SU-DHL-6 (cell line): ENCODE data around the gene DNAJB4.

Experiments
- CTCF ChIP-seq: fragments of 200-600 bp; sonication (generic); IDR thresholded peaks from one replicate; pipeline ENCODE4 v1.5.1; 2017; ENCODE audit warnings: antibody characterized with exemption, mild to moderate bottlenecking, low read length, moderate library complexity; ENCODE audit not compliant: insufficient read depth, poor library complexity, severe bottlenecking
- EZH2phosphoT487 ChIP-seq: fragments of 200-600 bp; sonication (generic), shearing (Covaris generic); conservative IDR thresholded peaks from 2 replicates; pipeline ENCODE4 v1.6.1; 2018; ENCODE audit warnings: mild to moderate bottlenecking, antibody characterized with exemption, low read length, moderate library complexity, mixed read lengths

DNA sequence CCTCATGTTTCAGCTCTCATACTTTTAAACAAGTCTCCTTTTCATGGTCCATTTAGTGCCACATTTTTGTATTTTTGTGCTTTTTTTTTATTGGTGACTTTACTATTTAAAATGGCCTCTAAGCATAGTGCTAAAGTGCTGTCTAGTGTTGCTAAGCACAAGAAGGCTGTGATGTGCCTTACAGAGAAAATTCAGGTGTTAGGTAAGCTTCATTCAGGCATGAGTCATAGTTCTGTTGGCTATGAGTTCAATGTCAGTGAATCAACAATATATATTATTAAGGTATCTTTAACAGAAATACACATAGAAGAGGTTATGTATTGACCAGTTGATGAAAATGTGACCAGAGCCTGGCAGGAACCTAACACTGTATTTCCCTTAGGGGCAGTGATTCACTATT is 13.1 kb upstream of the DNAJB4 start:
- TF ChIP-seq CTCF, result no peak
- no peak for TF ChIP-seq EZH2phosphoT487
